ENCODE data around the gene DHRS3. TPM values are rescaled to one million over a fixed set of nuclear protein-coding genes. Genes with fewer than 3 reads are reported as not detected.

Gene DHRS3
- total and polyA plus RNA-seq, 12 donors = 39.9 to 93.5 (median 63.7) TPM

DNA sequence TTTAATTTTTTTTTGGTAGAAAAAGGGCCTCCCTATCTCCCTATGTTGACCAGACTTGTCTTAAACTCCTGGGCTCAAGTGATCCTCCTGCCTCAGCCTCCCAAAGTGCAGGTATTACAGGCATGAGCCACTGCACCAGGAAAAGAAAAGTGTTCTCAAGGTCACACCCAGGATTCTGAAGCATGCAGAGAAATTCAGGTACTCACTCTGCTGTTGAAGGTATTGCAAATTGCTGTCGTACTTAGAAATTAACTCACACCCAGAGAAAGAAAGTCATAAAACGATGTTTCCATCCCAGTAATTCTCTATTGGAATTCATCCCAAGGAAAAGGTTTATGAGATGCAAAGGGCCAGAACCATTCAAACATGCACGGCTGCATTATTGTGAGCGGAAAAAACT, 73.7 kb downstream of the DHRS3 start:
- H3K9me3 ChIP-seq = no peaks in the 10 kb centered on the region
- intact Hi-C loops (cut with DNase I) = loop anchor here in 2 of 10 donors (5.0 kb wide), 2 partner anchors 48 to 73 kb away; partner anchors contain the start of gene DHRS3 (in 1 of the 2)
- TF ChIP-seq, protein P1, sequence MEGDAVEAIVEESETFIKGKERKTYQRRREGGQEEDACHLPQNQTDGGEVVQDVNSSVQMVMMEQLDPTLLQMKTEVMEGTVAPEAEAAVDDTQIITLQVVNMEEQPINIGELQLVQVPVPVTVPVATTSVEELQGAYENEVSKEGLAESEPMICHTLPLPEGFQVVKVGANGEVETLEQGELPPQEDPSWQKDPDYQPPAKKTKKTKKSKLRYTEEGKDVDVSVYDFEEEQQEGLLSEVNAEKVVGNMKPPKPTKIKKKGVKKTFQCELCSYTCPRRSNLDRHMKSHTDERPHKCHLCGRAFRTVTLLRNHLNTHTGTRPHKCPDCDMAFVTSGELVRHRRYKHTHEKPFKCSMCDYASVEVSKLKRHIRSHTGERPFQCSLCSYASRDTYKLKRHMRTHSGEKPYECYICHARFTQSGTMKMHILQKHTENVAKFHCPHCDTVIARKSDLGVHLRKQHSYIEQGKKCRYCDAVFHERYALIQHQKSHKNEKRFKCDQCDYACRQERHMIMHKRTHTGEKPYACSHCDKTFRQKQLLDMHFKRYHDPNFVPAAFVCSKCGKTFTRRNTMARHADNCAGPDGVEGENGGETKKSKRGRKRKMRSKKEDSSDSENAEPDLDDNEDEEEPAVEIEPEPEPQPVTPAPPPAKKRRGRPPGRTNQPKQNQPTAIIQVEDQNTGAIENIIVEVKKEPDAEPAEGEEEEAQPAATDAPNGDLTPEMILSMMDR (IDR thresholded peaks at IDR 0.05) = no peak
- H3K27ac ChIP-seq = peak overlapping the region in 1 of 10 donors; percentile 0
- 83 to 87% methylated on average over 4 of the region's 4 CpGs for WGBS, 2 donors
- no peak overlapping the region for H3K4me3 ChIP-seq
- ATAC-seq (no peak), DNase-seq (no peak)
- H3K4me1 ChIP-seq = peaks cover 20 to 75% (median 53%) of the 10 kb centered on the region in 9 donors
- no peaks in the 10 kb centered on the region for H3K36me3 ChIP-seq
- no peaks in the 10 kb centered on the region for H3K27me3 ChIP-seq

DNA sequence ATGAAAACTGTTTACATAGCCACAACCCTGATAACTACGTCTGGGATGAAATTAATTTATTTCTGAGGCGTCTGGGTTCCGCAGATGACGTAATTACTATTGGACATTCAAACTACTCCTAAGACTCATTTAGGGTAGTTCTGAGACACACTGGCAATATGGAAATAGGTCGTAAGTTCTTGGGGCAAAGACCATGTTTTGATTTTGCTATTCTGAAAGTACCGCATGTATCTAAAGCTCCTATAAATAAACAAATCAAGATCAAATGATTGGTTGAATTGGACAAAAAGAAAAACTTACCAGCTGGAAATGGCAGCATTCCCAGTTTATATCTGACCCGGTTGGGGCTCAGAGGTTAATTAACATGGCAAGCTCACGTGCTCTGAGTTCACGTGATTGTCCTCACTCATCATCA, 74.3 kb downstream of the DHRS3 start:
- intact Hi-C loops (cut with DNase I) = loop anchor here in 2 of 10 donors (5.0 kb wide), 2 partner anchors 49 to 74 kb away; partner anchors contain the start of gene DHRS3 (in 1 of the 2)
- H3K27ac ChIP-seq = peak overlapping the region in 1 of 10 donors; percentile 0

DNA sequence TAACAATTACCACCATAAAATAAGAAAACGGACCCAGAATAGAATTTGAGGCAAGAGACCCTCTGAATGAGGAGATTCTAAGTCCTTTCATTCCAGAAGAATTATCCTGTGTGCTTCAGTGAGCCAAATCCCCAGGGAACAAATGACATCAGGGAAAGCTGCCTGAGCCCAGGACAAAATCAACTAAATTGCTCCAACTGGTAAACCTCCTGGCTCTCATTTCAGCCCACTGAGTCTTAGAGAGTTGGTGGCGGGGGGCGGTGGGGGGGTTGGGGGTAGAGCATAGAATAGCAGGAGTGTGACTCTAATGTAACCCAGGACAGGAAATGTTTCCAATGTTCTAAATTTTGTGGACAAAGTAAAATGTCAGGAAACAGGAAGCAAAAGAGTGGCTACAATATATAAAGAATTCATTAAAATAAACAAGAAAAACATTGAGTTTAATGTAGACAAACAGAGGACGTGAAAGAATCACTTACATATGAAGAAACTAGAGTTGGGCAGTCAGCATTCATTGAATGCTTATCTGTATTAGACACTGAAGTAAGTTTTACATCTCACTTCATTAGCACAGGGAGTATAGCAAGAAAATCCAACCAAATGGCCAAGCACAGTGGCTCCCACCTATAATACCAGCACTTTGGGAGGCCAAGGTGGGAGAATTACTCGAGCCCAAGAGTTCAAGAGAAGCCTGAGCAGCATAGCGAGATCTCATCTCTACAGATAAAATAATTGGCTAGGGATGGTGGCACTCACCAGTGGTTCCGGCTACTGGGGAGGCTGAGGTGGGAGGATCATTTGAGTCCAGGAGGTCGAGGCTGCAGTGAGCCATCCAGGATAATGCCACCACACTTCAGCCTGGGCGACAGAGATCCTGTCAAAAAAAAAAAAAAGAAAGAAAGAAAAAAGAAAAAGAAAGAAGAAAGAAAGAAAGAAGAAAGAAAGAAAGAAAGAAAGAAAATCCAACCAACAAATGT, 75.1 kb downstream of the DHRS3 start:
- Histone ChIP-seq H3K36me3 (no peaks in the 10 kb centered on the region), H3K27me3 (no peaks in the 10 kb centered on the region), H3K27ac (peak overlapping the region in 1 of 10 donors; percentile 54), H3K4me3 (no peak overlapping the region), H3K4me1 (peaks cover 12 to 61% (median 43%) of the 10 kb centered on the region in 9 donors), H3K9me3 (no peaks in the 10 kb centered on the region)
- intact Hi-C loops (cut with DNase I) = loop anchor here in 2 of 10 donors (5.0 kb wide), 2 partner anchors 49 to 74 kb away; partner anchors contain the start of gene DHRS3 (in 1 of the 2)
- DNase-seq (no peak), ATAC-seq (no peak)
- TF ChIP-seq, protein P1 (IDR thresholded peaks at IDR 0.05) = no peak
- 93 to 94% methylated on average over 9 of the region's 9 CpGs for WGBS, 2 donors

More for the DNA sequence above, 74.3 kb downstream of the DHRS3 start:
- TF ChIP-seq, protein P1 (IDR thresholded peaks at IDR 0.05) = no peak
- H3K4me3 ChIP-seq = no peak overlapping the region
- ATAC-seq (no peak), DNase-seq (no peak)
- H3K36me3 ChIP-seq = no peaks in the 10 kb centered on the region
- no peaks in the 10 kb centered on the region for H3K27me3 ChIP-seq
- H3K9me3 ChIP-seq = no peaks in the 10 kb centered on the region
- H3K4me1 ChIP-seq = peaks cover 17 to 69% (median 47%) of the 10 kb centered on the region in 9 donors
- 78 to 79% methylated on average over 9 of the region's 9 CpGs for whole genome bisulfite sequencing, 2 donors

DNA sequence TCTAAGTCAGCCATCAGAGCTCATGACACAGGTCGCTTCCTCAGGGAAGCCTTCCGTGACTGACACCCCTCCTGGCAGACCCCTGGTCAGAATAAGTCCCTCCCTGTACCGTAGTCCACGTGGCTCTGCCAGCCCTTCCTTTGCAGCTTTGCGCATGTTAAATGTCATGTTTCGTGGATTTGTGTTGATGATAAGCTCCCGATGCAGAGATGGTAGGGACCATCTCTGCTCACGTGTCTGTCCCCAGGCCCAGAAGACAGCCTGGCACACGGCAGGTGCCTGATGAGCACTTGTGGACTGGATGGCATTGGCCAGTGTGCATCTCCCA, 75.9 kb downstream of the DHRS3 start:
- Histone ChIP-seq H3K36me3 (no peaks in the 10 kb centered on the region), H3K27ac (peak overlapping the region in 5 of 10 donors; percentile 13 to 69 (median 44)), H3K4me1 (peaks cover 5 to 53% (median 35%) of the 10 kb centered on the region in 9 donors), H3K4me3 (no peak overlapping the region), H3K9me3 (no peaks in the 10 kb centered on the region), H3K27me3 (no peaks in the 10 kb centered on the region)
- WGBS, 2 donors = 86% methylated on average over 9 of the region's 9 CpGs
- TF ChIP-seq, protein P1 (IDR thresholded peaks at IDR 0.05) = no peak
- DNase-seq (no peak), ATAC-seq (no peak)
- intact Hi-C loops (cut with DNase I) = loop anchor here in 2 of 10 donors (5.0 kb wide), 2 partner anchors 50 to 75 kb away; partner anchors contain the start of gene DHRS3 (in 1 of the 2)
